HG03280 (cell line): Measurements from ENCODE around the gene CD59.
"Not testable (repeated sequence)": the region's sequence is repeated elsewhere in the genome, so short reads cannot be mapped to it uniquely, and the experiment has no call there.

Source experiments
- ATAC-seq: cut with Tn5 transposase; IDR thresholded peaks from one replicate; pipeline ENCODE4 v1.9.1; 2021; ENCODE audit warnings: mild to moderate bottlenecking, moderate library complexity; ENCODE audit not compliant: unreplicated experiment

The CD59 gene

DNA sequence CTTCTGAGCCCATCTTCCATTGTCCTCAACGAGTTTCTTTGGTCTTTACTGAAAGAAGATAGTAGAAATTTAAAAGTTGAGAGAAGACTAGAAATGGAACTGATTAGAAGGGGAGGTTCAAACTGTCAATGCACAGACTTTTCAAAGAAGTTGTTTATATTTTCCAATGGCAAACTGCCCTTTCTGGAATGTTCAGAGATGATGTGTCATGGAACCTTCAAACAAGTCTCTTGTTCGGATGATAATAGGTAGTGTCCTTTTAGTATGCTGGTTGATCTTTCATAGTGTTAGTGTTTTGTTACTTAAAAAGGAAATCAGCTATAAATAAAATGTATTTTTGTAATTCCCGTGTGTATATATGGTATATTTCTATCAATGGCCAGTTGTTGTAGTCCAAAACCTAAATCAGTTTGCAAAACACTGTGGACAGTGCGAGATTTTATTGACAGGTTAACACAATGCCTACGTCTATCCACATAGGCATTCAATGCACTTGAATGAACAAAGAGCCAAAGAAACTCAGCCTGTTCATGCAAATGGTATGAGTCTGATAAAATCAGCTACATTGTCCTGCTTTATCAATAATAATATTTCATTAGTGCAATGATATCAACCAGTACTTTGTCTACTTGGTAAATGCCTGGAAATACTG lies 66.5 kb downstream of the CD59 start:
- ATAC-seq: no peak

DNA sequence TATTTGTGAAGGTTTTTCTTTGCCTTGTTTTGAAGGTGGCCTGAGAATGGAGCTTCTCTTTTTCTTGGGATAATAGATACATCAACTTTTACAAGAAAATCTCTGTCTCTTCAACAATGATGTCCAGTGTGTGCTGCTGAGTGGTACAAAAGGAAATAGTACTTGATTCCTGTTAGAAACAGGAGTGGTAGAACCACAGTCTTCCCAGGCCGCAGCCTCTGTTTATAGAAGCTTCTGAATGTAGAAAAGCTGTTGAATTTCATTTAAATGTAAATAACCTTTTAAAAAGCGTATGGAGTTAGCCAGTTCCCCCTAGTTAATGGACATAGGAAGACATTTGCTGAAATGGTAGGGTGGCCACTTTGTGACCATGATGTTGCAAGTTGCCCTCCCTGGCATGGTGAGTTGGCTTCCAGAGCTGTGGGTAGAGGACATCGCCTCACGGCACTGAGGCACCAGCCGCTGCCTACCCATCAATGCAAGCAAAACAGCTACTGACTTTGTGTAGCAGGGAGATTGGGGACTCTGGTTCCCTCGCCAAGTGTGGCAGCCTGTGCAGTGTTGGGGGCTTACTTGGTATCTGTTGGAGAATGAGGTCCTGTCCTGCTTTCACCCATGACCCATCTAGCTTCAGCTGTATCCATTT lies 67.1 kb downstream of the CD59 start:
- no peak for ATAC-seq

DNA sequence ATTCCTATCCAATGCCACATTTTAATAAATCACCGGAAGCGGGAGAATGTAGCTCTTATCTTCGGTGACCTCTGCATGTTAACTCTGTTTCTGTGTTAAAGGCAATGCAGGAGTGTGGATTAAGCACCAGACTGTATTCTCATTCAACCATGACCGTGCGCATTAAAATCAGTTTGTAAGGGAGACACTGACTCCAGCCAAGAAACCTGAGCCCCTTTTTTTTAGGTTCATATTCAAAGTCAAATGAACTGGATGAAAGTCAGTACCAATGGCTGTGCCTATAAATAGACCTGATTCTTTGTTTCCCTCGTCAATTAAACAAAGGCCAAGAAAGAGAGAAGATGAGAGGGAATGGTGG lies 67.8 kb downstream of the CD59 start:
- no peak for ATAC-seq

DNA sequence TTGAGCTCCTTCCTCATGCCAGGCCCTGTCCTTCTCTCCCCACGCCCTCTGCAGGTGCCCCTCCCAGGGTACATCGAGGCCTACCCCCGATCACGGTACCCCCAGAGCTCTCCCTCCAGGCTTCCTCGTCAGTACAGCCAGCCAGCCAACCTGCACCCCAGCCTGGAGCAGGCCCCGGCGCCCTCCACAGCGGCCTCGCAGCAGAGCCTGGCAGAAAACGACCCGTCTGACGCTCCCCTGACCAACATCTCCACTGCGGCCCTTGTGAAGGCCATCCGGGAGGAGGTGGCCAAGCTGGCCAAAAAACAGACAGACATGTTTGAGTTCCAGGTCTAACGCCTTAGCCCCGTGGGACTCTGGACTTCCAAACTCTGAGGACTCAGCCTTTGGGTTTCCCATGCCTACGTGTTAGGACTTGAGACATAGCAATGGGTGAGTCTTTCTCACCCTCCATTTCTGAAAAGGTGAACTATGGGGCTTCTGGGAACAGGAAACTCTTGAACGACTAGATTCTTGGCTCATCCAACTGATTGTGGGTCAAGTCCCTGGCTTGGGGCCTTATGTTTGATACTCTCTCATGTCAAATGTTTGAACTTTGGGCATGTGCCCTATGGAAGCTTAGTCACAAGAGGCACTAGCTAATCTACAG lies 68.3 kb downstream of the CD59 start:
- no peak for ATAC-seq

DNA sequence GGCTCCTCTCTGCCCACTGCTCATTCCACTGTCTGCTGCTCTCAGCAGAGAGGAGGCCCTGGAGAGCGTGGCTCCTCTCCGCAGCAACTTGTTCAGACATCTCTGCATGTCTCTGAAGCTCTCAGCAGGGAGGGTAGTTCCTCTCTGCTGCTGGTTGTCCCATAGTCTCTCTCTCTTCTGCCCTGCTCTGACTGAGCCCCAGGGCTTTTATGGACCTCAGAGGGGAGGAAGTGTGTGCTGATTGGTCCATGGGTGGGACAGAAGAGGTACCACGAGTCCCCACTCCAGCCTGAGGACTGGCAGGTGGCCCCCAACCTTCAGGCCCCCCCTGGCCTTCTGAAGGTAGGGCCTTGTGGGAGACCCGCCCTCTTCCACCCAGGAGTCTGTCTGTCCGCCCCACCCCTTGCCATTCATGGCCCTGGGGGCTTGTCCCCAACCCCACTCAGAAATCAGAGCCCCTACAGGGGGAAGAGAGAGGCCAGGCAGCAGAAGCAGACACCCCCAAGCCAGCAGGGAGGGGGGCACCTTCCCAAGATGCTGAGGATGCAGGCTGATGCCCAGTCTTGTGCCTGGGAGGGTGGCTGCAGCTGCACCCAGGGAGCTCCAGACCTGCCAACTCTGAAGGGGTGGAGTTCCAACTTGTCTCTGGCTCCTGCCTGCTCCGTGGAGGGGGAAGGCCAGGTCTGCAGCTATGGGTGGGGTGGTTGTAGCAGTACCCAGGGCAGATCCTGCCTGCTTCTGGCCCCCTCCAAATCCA lies 70.7 kb downstream of the CD59 start:
- ATAC-seq: no peak

DNA sequence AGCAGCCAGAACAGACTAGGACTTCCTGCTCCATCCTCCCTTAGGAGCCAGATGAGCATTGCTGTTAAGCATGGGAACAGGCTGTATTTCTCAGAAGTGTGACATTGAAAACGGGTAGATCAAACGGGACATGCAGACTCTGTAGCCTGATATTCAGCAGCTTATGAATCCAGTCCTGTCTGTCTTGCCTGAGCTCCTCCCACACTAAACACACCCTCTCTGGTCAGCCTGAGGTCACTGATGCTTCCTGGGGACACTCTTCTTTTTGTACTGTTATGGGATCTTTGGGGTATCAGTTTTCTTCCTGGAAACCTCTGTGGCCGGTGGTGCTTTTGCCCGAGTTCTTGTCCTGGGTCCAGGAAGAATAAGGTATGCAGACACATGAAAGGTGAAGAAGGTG lies 71.4 kb downstream of the CD59 start:
- ATAC-seq: no peak

DNA sequence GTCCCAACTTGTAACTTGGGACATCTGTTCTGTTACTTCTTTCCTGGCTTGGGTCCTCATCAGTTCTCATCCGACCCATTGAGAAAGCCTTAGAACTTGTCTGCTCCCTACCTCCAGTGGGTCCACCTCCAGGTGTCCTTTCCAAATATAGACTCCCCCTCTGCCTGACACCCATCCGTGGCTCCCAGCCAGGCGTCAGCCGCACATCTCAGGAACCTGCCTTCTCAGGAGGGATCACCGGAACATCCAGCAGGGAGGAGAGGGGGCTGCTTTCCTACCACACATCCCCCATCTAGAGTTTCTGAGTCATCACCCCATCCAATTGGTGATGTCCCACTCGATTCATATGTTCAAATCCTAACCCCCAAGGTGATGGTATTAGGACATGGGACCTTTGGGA lies 72.1 kb downstream of the CD59 start:
- no peak for ATAC-seq

DNA sequence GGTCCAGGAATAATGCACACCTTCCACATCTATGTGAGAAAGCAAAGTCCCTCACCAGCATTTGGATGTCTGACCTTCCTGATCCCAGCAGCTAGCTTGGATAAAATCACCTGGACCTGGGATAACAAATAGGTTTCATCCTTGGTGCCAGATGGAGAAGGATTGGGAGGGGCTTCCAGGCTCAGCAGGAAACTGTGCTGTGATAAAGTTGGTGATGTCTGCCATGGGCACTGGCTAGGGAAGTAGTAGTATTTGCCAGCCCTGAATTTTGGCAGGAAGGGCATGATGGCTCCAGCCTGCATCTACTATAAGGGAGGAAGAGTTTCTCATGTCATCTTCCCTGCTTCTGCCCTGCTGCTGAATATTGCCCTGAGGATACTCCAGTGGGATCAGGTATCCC lies 73.1 kb downstream of the CD59 start:
- ATAC-seq: no peak

DNA sequence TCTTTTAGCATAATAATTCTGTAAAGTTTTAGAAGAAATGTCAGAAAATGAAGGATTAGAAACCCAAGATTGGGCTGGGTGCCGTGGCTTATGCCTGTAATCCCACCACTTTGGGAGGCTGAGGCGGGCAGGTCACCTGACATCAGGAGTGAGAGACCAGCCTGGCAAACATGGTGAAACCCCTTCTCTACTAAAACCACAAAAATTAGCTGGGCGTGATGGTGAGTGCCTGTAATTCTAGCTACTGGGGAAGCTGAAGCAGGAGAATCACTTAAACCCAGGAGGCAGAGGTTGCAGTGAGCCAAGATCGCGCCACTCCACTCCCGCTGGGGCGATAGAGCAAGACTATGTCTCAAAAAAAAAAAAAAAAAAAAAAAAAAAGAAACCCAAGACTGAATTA lies 74.7 kb downstream of the CD59 start:
- not testable (repeated sequence) for ATAC-seq

DNA sequence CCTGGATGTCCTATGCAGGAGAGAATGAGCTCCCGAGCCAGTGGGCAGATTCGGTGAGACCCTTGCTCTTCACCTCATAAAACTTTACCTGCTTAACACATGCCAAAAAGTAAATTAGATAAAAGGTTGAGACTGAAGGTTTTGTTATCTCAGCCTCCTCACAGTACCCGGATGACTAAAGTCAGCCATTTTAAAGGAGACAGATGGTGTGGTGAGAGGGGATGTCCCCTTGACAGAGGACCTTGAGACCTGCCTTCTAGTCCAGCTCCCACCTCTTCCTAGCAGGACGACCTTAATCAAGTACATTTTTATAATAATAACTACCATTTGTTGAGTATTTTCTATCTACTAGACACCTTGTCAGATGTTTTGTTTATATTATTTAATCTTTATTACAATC lies 75.3 kb downstream of the CD59 start:
- no peak for ATAC-seq

DNA sequence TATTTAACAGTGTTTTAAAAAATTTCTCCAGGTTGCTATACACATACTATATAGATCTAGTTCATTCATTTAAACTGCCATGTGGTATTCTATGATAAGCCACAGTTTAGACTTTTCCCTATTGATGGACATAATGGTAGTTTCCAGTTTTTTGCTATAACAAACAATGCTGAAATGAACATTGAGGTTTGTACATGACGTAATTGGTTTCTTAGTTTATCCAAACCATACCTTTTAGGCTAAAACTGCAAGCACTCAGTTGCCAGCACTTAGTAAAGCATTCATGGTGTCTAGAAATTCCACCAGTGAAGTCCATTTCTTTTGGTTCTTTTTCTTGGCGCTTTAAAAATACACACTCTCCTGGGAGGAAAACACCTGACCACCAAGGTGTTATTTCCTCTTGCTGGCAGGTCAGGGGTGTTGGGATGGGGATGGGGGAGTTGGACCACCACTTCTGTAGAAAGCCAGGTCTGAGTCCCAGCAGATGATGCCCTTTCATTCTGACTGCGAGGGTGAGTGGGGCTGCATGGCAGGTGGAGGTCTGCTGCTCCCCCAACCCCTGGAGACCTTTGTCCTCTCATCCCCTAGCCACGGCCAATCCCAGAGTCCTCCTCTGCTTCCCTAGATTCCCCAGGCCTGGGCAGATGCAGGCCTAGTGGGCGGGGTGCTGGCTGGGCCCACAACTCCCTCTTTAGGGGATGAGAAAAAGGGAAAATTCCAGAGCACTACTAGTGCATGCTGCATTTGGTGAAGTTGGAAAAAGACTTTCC lies 76.7 kb downstream of the CD59 start:
- ATAC-seq: no peak

DNA sequence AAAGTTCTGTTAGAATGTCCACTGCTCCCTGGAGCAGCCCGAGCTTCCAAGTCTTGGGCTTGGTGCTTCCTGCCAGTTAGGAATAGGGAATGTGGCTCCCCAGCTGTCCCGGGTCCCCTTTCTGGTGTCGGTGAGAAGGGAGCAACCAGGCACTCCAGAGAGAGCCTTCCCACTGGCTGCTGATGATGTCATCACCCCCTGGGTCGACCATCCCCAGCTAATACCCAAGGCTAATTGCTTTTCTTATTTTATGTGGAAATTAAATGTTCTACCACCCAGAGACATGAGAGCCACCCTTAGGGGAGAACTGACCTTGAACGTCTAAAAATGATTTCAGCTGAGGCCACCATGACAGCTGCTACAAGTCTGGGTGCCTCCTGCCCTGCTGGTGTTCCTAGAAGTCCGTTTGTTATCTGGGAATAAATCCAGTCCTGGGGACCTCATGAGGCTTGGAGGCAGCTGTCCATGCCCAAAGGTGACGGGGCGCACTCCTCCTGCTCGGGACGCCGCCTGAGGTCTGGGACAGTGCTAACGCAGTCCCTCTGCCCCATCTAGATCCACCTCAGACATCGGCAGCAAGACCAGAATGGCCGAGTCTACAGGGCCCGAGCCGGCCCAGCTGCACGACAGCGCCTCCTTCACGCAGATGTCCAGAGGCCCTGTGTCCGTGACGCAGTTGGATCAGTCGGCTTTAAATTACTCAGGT lies 77.9 kb downstream of the CD59 start:
- no peak for ATAC-seq

DNA sequence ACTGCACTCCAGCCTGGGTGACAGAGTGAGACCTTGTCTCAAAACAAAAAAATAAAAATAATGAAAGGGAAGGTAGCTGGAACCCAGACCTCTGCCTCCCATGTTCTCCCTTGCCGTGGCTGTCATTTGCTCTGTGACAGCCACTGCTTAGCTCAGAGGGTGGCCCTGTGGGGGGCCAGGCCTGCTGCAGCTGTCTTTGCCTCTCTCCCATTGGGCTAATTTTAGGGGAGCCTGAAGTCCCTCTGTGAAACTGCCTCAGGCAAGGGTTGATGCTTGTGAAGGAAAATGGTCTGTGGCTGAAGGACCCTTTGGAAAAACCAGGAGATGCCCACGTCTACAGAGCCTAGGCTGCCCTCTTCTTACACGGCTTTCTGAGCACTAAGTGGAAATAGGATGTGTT lies 78.5 kb downstream of the CD59 start:
- no peak for ATAC-seq

DNA sequence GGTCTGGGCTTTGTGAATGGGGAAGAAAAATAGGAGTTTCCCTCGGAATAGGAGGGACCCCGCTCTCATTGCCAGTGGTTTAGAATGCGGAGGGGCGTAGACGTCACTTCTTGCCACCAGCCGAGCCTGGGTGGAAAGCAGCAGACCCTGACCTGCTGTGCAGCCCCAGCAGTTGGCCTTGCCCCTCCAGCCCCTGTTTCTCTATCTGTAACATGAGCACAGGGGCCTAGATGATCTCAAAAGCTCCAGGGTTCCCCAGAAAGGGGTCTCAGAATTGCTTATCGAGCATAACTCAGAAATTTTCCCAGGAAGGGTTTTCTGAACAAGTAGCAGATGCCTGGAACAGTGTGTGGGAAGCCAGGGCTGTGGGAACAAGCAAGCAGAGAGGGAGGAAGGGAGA lies 79.5 kb downstream of the CD59 start:
- no peak for ATAC-seq

DNA sequence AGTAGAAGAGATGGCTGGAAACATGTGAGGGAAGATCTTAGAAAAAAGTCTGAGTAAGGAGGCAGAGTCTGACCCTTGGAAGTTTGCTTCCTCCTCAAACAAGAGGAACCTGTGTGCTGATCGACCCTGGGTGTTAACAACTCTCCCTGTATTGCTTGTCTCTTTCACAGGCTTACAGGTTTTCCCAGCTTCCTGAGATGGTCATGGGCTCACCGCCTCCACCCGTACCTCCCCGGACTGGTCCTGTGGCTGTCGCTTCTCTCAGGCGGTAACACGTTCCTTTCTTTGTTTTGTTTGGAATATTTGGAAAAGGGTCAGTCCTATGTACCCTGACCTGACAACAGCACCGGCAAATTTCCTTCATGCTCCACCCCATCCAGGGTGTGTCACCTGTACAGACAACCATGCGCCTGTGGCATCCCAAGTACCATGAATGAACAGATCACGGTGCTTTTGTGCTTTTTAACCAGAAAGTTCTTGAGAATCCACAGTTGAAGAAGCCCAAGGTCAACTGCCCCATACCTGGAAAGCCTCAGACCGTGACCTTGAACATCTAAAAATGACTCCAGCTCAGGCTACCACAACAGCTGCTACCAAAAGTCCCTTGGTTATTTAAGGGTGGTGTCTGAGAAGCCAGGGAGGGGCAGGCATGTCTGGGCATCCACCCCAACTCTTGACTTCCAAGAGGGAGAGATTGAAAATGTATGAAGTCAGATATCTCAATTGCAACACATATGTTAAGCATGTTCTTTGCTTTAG lies 80.2 kb downstream of the CD59 start:
- ATAC-seq: peak; percentile 61

DNA sequence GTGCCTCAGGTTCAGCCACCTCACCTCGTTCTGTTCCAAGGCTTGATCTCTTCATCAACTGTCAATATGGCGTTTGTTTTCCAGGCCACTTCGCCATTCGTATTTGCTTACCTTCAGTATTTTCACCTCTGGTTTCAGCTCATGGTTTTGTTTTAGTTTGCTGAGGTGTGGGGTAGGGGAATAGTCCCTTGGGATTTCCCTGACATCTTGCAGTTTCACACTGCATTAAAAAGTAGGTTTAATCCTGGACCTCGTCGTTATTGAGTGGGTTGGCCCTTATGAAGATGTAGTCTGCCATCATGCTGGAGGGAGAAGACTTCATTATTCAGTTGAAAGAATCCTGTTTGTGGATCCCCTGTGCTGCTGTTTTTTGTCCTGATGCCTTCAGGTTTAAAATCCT lies 81.6 kb downstream of the CD59 start:
- ATAC-seq: no peak
